Activated CD8-positive, alpha-beta memory T cell treated with anti-CD3 and anti-CD28 coated beads for 24 hours (primary cell): Measurements from ENCODE around the gene AFF2.

Source experiments
- DNase-seq: peaks from one replicate; pipeline ENCODE4 v3.0.0-alpha.2; 2020

AFF2 gene

GRCh38 chrX:148771440-148771839 is 271.0 kb downstream of the AFF2 start:
- no peak for DNase-seq

GRCh38 chrX:148774276-148774675 is 273.9 kb downstream of the AFF2 start:
- DNase-seq: no peak

GRCh38 chrX:148784137-148784536 is 283.7 kb downstream of the AFF2 start:
- no peak for DNase-seq

GRCh38 chrX:148784856-148785255 is 284.4 kb downstream of the AFF2 start:
- no peak for DNase-seq

GRCh38 chrX:148785256-148785655 is 284.8 kb downstream of the AFF2 start:
- DNase-seq: no peak

- no peak for DNase-seq
These were observed 288.0 kb downstream of the AFF2 start for GRCh38 chrX:148788449-148788848.

GRCh38 chrX:148794350-148794749 is 293.9 kb downstream of the AFF2 start:
- no peak for DNase-seq

- DNase-seq: no peak
These were observed 304.4 kb downstream of the AFF2 start for GRCh38 chrX:148804579-148805355.

- DNase-seq: no peak
These were observed 305.9 kb downstream of the AFF2 start for GRCh38 chrX:148806145-148806870.

- no peak for DNase-seq
These were observed 308.4 kb downstream of the AFF2 start for GRCh38 chrX:148808833-148809232.

GRCh38 chrX:148811236-148811635 is 310.8 kb downstream of the AFF2 start:
- DNase-seq: no peak

GRCh38 chrX:148813422-148813821 is 313.0 kb downstream of the AFF2 start:
- DNase-seq: no peak

GRCh38 chrX:148813967-148814366 is 313.6 kb downstream of the AFF2 start:
- no peak for DNase-seq

GRCh38 chrX:148815218-148815961 is 315.0 kb downstream of the AFF2 start:
- DNase-seq: no peak

GRCh38 chrX:148823986-148824385 is 323.6 kb downstream of the AFF2 start:
- DNase-seq: no peak

GRCh38 chrX:148825696-148826095 is 325.3 kb downstream of the AFF2 start:
- no peak for DNase-seq

- no peak for DNase-seq
These were observed 336.3 kb downstream of the AFF2 start for GRCh38 chrX:148836741-148837140.

GRCh38 chrX:148850631-148851030 is 350.2 kb downstream of the AFF2 start:
- DNase-seq: no peak

- DNase-seq: no peak
These were observed 353.9 kb downstream of the AFF2 start for GRCh38 chrX:148854306-148854705.

GRCh38 chrX:148856505-148856904 is 356.1 kb downstream of the AFF2 start:
- no peak for DNase-seq

- DNase-seq: no peak
These were observed 365.1 kb downstream of the AFF2 start for GRCh38 chrX:148865277-148866210.

- DNase-seq: no peak
These were observed 367.2 kb downstream of the AFF2 start for GRCh38 chrX:148867596-148867995.
